ENCODE data around the gene MALRD1. TPM values are rescaled to one million over a fixed set of nuclear protein-coding genes. Genes with fewer than 3 reads are reported as not detected.
A peak's percentile ranks its signal among the peaks of the same experiment; 100 is the strongest.

MALRD1 gene
- total RNA-seq, 2 donors from 2014 or later = 0.27 to 0.40 TPM

DNA sequence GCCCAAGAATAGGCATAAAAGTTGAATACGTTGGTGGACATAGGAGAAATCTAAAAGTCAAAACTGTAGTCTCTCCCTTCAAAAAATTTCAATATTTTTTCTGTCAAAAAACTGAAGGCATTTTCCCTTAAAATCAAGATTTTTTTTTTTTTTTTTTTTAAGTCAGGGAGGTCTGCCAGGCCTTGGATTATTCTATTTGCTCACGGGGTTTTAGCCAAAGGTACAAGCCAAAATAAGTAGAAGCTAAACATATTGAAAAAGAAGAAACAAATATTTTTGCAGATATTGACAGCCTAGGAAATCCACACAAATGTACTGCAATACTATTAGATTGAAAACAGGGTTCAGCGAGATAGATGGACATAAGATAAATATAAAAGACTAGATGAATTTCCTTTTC is 577.6 kb downstream of the MALRD1 start:
- intact Hi-C loops (cut with DNase I) = no loop called here
- no peak overlapping the region for H3K27ac ChIP-seq
- TF ChIP-seq CTCF (IDR thresholded peaks at IDR 0.05) = no peak

GRCh38 chr10:19628767-19629560 is 580.4 kb downstream of the MALRD1 start:
- Histone ChIP-seq H3K9me3 (no peaks in the 10 kb centered on the region), H3K27me3 (no peaks in the 10 kb centered on the region), H3K4me3 (no peak overlapping the region), H3K27ac (no peak overlapping the region), H3K36me3 (no peaks in the 10 kb centered on the region), H3K9ac (ENCODE audit: low read depth in 2 of 2, low read length in 2 of 2) (no peak overlapping the region), H3K4me1 (no peaks in the 10 kb centered on the region)
- intact Hi-C loops (cut with DNase I) = no loop called here
- TF ChIP-seq CTCF (IDR thresholded peaks at IDR 0.05) = no peak
- DNase-seq = no peak

More for the DNA sequence above, 577.6 kb downstream of the MALRD1 start:
- H3K36me3 ChIP-seq = no peaks in the 10 kb centered on the region
- H3K27me3 ChIP-seq = no peaks in the 10 kb centered on the region
- no peak for DNase-seq
- H3K9ac ChIP-seq (ENCODE audit: low read depth in 2 of 2, low read length in 2 of 2) = no peak overlapping the region
- no peaks in the 10 kb centered on the region for H3K9me3 ChIP-seq
- no peaks in the 10 kb centered on the region for H3K4me1 ChIP-seq
- H3K4me3 ChIP-seq = no peak overlapping the region

DNA sequence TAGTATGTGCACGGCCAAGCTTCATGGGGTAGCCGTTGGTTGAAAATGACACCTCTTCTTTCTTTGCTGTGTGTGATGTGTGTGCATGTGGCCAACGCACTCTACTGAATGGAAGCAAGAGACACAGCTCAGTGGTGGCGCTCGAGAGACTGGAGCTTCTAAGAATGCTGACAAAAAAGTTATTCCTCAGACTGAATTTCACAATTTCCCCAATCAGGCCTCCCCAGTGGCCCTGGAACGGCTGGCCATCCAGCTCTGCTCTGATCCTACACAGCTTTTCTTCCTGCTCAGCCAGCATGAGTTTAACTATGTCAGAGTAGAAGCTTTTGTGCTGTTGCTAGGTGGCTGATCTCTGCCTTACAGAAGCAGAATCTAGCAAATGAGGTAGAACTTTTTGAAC is 581.0 kb downstream of the MALRD1 start:
- H3K27me3 ChIP-seq = no peaks in the 10 kb centered on the region
- no peak overlapping the region for H3K9ac ChIP-seq (ENCODE audit: low read depth in 2 of 2, low read length in 2 of 2)
- no peak overlapping the region for H3K27ac ChIP-seq
- no peaks in the 10 kb centered on the region for H3K9me3 ChIP-seq
- H3K36me3 ChIP-seq = no peaks in the 10 kb centered on the region
- no peak overlapping the region for H3K4me3 ChIP-seq
- H3K4me1 ChIP-seq = no peaks in the 10 kb centered on the region
- intact Hi-C loops (cut with DNase I) = no loop called here
- peak; percentile 31 for DNase-seq
- TF ChIP-seq CTCF (IDR thresholded peaks at IDR 0.05) = no peak

DNA sequence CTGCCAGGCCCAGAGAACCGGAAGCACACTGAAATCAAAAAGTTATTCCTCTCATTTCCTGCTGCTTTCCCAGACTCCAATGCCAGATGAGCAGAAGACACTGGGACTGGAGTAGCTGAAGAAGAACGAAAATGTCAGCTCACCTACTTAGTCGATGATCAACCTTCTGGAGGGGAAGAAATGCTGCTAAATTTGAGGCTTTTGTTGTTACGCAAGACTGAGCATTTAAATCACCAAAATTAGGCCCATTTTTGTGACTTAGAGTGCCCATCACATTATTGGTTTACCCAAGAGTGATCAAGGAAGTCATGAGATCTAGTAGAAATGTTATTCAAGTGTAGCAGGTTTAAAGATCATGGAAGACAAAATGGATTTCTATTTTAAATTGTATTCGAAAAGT is 585.6 kb downstream of the MALRD1 start:
- intact Hi-C loops (cut with DNase I) = no loop called here
- Histone ChIP-seq H3K4me1 (no peaks in the 10 kb centered on the region), H3K27ac (no peak overlapping the region), H3K9ac (ENCODE audit: low read depth in 2 of 2, low read length in 2 of 2) (no peak overlapping the region), H3K4me3 (no peak overlapping the region), H3K36me3 (no peaks in the 10 kb centered on the region), H3K27me3 (no peaks in the 10 kb centered on the region), H3K9me3 (no peaks in the 10 kb centered on the region)
- no peak for TF ChIP-seq CTCF (IDR thresholded peaks at IDR 0.05)
- DNase-seq = no peak

DNA sequence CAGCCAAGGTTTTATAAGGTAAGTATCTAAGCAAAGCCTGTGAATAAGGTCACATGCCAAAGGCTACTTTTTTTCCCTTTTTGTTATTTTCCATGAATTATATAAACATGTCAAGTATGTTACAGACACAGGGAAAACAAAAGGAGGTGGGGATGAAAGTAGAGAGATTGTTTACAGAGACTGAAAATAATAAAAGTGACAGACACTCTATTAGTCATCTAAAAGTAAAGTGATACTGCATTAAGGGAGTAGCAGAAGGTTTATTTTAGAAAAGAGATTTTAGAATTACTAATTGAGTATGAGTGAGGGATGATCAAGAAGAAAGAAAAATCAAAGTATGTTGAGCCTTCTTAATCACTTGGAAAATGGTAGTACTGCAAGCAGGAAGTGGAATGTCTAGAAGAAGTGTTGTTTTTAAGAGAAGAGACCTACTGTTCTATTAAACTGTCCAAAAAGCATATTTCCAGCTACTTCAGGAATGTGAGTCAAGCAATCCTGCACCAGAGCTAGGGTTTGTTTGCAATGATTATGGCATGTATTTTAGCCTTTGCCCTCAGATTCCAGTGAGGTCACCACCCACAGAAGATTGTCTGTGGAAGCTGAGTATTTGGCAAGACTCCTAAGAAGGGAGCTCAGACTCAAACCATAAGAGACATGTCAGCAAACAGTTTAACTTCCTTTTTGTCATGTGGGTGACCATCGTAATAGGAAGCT is 589.7 kb downstream of the MALRD1 start:
- no peak for DNase-seq
- no peaks in the 10 kb centered on the region for H3K27me3 ChIP-seq
- H3K9me3 ChIP-seq = no peaks in the 10 kb centered on the region
- intact Hi-C loops (cut with DNase I) = no loop called here
- no peak for TF ChIP-seq CTCF (IDR thresholded peaks at IDR 0.05)
- H3K36me3 ChIP-seq = no peaks in the 10 kb centered on the region
- H3K27ac ChIP-seq = peak overlapping the region; percentile 11
- no peak overlapping the region for H3K9ac ChIP-seq (ENCODE audit: low read depth in 2 of 2, low read length in 2 of 2)
- H3K4me3 ChIP-seq = no peak overlapping the region
- H3K4me1 ChIP-seq = no peaks in the 10 kb centered on the region

All from colonic mucosa (tissue), 4 donors.